Endothelial cell of umbilical vein (primary cell): ENCODE results near the gene NMRAL1. TPM values are rescaled to one million over a fixed set of nuclear protein-coding genes. Genes with fewer than 3 reads are reported as not detected.

Experiments used
- BruUV-seq: library from RNA; stranded (reverse); fragments of 400-500 nt; replicated peaks from 2 replicates; lab custom pipeline; 2021; lab: Mats Ljungman, UMichigan
- CTCF ChIA-PET: fragments of 300-600, 350-600 bp; sonication (Branson Sonifier 250); formaldehyde crosslinking; loops from one replicate; lab custom pipeline; 2021; ENCODE audit warnings: antibody characterized with exemption, inconsistent platforms; lab: Charles Lee
- POLR2A ChIA-PET: fragments of 300-600, 350-600 bp; sonication (Branson Sonifier 250); formaldehyde crosslinking; loops from one replicate; lab custom pipeline; 2021; ENCODE audit warnings: antibody characterized with exemption, inconsistent platforms; lab: Charles Lee
- DNase-seq: peaks from one replicate; pipeline ENCODE4 v3.0.0-alpha.2; 2011; ENCODE audit warnings: low read depth, low spot score
- FAIRE-seq: peaks from 2 replicates; lab custom pipeline; 2011; peaks lifted over from hg19 to GRCh38; lab: Jason Lieb, UNC
- H2AFZ ChIP-seq: 2 replicates; pipeline ENCODE4 v1.6.0; 2012; ENCODE audit warnings: low read depth, low read length, control low read depth, inconsistent platforms
- H3K27ac ChIP-seq: 2 replicates; pipeline ENCODE4 v1.5.1; 2011; ENCODE audit warnings: low read depth, mild to moderate bottlenecking, control low read depth, low read length, moderate library complexity; ENCODE audit not compliant: insufficient read depth
- H3K27me3 ChIP-seq, 2 experiments: 2 replicates each; pipeline versions ENCODE4 v1.6.0 to v1.6.1; 2011; ENCODE audit warnings: low read length in 2 of 2, mixed read lengths in 1 of 2; ENCODE audit not compliant: control insufficient read depth in 2 of 2, insufficient read depth in 2 of 2
- H3K36me3 ChIP-seq, 2 experiments: 2 replicates in 1 of 2; 3 replicates in 1 of 2; pipeline ENCODE4 v1.5.1; 2011; ENCODE audit warnings: low read length in 2 of 2, mild to moderate bottlenecking in 1 of 2, moderate library complexity in 1 of 2; ENCODE audit not compliant: control insufficient read depth in 2 of 2, insufficient read depth in 2 of 2; ENCODE audit errors: extremely low read depth in 1 of 2
- H3K4me1 ChIP-seq: 3 replicates; pipeline ENCODE4 v1.5.1; 2011; ENCODE audit warnings: mild to moderate bottlenecking, low read length; ENCODE audit not compliant: control insufficient read depth, insufficient read depth; ENCODE audit errors: extremely low read depth
- H3K4me2 ChIP-seq: 2 replicates; pipeline ENCODE4 v1.6.1; 2011; ENCODE audit warnings: low read length, control low read depth, mixed read lengths; ENCODE audit not compliant: insufficient read depth
- H3K4me3 ChIP-seq, 3 experiments: fragments of 200-600 bp in 1 of 3; sonication (generic), shearing (Covaris generic) in 1 of 3; replicated peaks in 1 of 3; 2 replicates each; pipeline ENCODE4 v1.5.1; 2011 to 2016; ENCODE audit warnings: control low read depth in 3 of 3, low read length in 3 of 3, mild to moderate bottlenecking in 2 of 3, inconsistent platforms in 1 of 3, low read depth in 1 of 3, moderate library complexity in 1 of 3; ENCODE audit not compliant: insufficient read depth in 1 of 3
- H3K79me2 ChIP-seq: 2 replicates; pipeline ENCODE4 v1.6.0; 2012; ENCODE audit warnings: low read length, inconsistent platforms; ENCODE audit not compliant: control insufficient read depth, insufficient read depth
- H3K9ac ChIP-seq: replicated peaks from 2 replicates; pipeline ENCODE3; 2011; ENCODE audit warnings: low read length, control low read depth; ENCODE audit not compliant: insufficient read depth; ENCODE audit errors: extremely low read depth
- H3K9me1 ChIP-seq: replicated peaks from 3 replicates; pipeline ENCODE4 v1.6.0; 2011; ENCODE audit warnings: mild to moderate bottlenecking, low read length; ENCODE audit not compliant: control insufficient read depth, insufficient read depth; ENCODE audit errors: extremely low read depth
- H3K9me3 ChIP-seq: replicated peaks from 2 replicates; pipeline ENCODE4 v1.5.1; 2012; ENCODE audit warnings: low read length, inconsistent platforms; ENCODE audit not compliant: control insufficient read depth, insufficient read depth
- H4K20me1 ChIP-seq: replicated peaks from 2 replicates; pipeline ENCODE3; 2011; ENCODE audit warnings: mild to moderate bottlenecking, low read length; ENCODE audit not compliant: control insufficient read depth, insufficient read depth; ENCODE audit errors: extremely low read depth
- EZH2 ChIP-seq: IDR thresholded peaks from 2 replicates; pipeline ENCODE4 v1.6.1; 2012; ENCODE audit warnings: borderline replicate concordance, low read depth, mild to moderate bottlenecking, moderate library complexity, low read length, inconsistent platforms; ENCODE audit not compliant: severe bottlenecking
- FOS ChIP-seq: IDR thresholded peaks from 2 replicates; pipeline ENCODE4 v1.6.1; 2011; ENCODE audit warnings: mild to moderate bottlenecking, low read length, moderate library complexity, borderline replicate concordance; ENCODE audit not compliant: insufficient read depth
- GATA2 ChIP-seq: IDR thresholded peaks from 2 replicates; pipeline ENCODE4 v1.7.0; 2011; ENCODE audit warnings: low read depth, mild to moderate bottlenecking, moderate library complexity, mixed read lengths, low read length; ENCODE audit not compliant: insufficient read length, insufficient read depth
- JUN ChIP-seq: IDR thresholded peaks from 2 replicates; pipeline ENCODE4 v1.6.1; 2011; ENCODE audit warnings: borderline replicate concordance, low read depth; ENCODE audit not compliant: insufficient read length, insufficient read depth
- MYC ChIP-seq: IDR thresholded peaks from one replicate; pipeline ENCODE4 v1.6.1; 2011; ENCODE audit warnings: mild to moderate bottlenecking, low read depth, low read length
- dilution Hi-C: fragments of 300-500 bp; cut with MboI; formaldehyde crosslinking; loops from one replicate; pipeline ENCODE4 v1.15.0; 2019; ENCODE audit warnings: low sequenced_read_pairs; ENCODE audit not compliant: extremely low pct_ligation_motif_present
- intact Hi-C: fragments of 100-400 bp; cut with micrococcal nuclease; formaldehyde crosslinking; loops from one replicate; pipeline ENCODE4 v1.10.0; 2022
- polyA plus RNA-seq, 4 experiments: library from polyadenylated mRNA; depleted of rRNA in 3 of 4; stranded (reverse) in 3 of 4; unstranded in 1 of 4; fragments of >200 nt; gene quantifications; 2 replicates each; pipeline versions ENCODE4 v1.2.1 to v1.2.3, GENCODE V29; 2011 to 2012; ENCODE audit warnings: missing spikeins in 1 of 4
- total RNA-seq: library from RNA; stranded (reverse); gene quantifications from 2 replicates; pipeline ENCODE4 v1.2.3, GENCODE V29; 2021

The NMRAL1 gene
- total and polyA plus RNA-seq, 2 donors (not counting 3 experiments of a cell fraction or from before 2014, with no cell fraction given), result 48.0 to 84.4 TPM

- Histone ChIP-seq H3K9me1 (no peaks in the 10 kb centered on the region), H3K4me2 (no peak overlapping the region), H3K4me3 (no peak overlapping the region), H3K79me2 (no peaks in the 10 kb centered on the region), H2AFZ (no peak overlapping the region), H3K9me3 (no peaks in the 10 kb centered on the region), H3K27ac (no peak overlapping the region), H3K27me3 (no peaks in the 10 kb centered on the region), H3K9ac (no peak overlapping the region), H4K20me1 (no peaks in the 10 kb centered on the region), H3K36me3 (peaks cover 12 to 48% of the 10 kb centered on the region in 2 experiments), H3K4me1 (no peaks in the 10 kb centered on the region)
- dilution Hi-C loops, result no loop called here
- FAIRE-seq, result no peak
- no peak for TF ChIP-seq MYC
- TF ChIP-seq FOS, result no peak
- TF ChIP-seq GATA2, result no peak
- CTCF ChIA-PET, result no interaction called here
- no TSS peak for BruUV-seq
- POLR2A ChIA-PET, result no interaction called here
- intact Hi-C loops, result no loop called here
- DNase-seq, result no peak
Observed at GRCh38 chr16:4454623-4455022, 19.8 kb downstream of the NMRAL1 start.

GRCh38 chr16:4452674-4453073, 21.8 kb downstream of the NMRAL1 start:
- peaks cover 12 to 55% of the 10 kb centered on the region in 2 experiments for H3K36me3 ChIP-seq
- POLR2A ChIA-PET, result no interaction called here
- H2AFZ ChIP-seq, result no peak overlapping the region
- no peak overlapping the region for H3K27ac ChIP-seq
- no peaks in the 10 kb centered on the region for H3K79me2 ChIP-seq
- no peak for DNase-seq
- H3K4me1 ChIP-seq, result no peaks in the 10 kb centered on the region
- H3K9me1 ChIP-seq, result no peaks in the 10 kb centered on the region
- no peak overlapping the region for H3K9ac ChIP-seq
- no TSS peak for BruUV-seq
- H4K20me1 ChIP-seq, result no peaks in the 10 kb centered on the region
- intact Hi-C loops (no loop called here), dilution Hi-C loops (no loop called here)
- no peak for FAIRE-seq
- CTCF ChIA-PET, result no interaction called here
- no peak overlapping the region for H3K4me2 ChIP-seq
- H3K4me3 ChIP-seq, result no peak overlapping the region
- TF ChIP-seq EZH2 (no peak), JUN (no peak)
- H3K9me3 ChIP-seq, result no peaks in the 10 kb centered on the region
- no peaks in the 10 kb centered on the region for H3K27me3 ChIP-seq
